IMR-90 (cell line): ENCODE data around the gene PCGF3.

Experiments
- BHLHE40 ChIP-seq: fragments of 150-350 bp; IDR thresholded peaks from 2 replicates; pipeline ENCODE4 v1.6.1; 2016; ENCODE audit warnings: mild to moderate bottlenecking, low read depth, low read length
- CEBPB ChIP-seq: IDR thresholded peaks from 2 replicates; pipeline ENCODE4 v1.6.1; 2012; ENCODE audit warnings: low read depth, low read length, improper control_type of control experiment
- FOS ChIP-seq: fragments of 150-350 bp; IDR thresholded peaks from 2 replicates; pipeline ENCODE4 v1.6.1; 2016; ENCODE audit warnings: low read depth, low read length
- MAFK ChIP-seq: IDR thresholded peaks from 2 replicates; pipeline ENCODE4 v1.6.1; 2012; ENCODE audit warnings: low read depth, low read length, improper control_type of control experiment
- MAZ ChIP-seq: IDR thresholded peaks from 2 replicates; pipeline ENCODE4 v1.6.1; 2012; ENCODE audit warnings: low read depth, mild to moderate bottlenecking, low read length, improper control_type of control experiment, moderate library complexity, borderline replicate concordance
- MXI1 ChIP-seq: IDR thresholded peaks from 2 replicates; pipeline ENCODE4 v1.6.1; 2012; ENCODE audit warnings: low read depth, mild to moderate bottlenecking, low read length, moderate library complexity, borderline replicate concordance
- POLR2A ChIP-seq: IDR thresholded peaks from 2 replicates; pipeline ENCODE4 v1.6.1; 2012; ENCODE audit warnings: mild to moderate bottlenecking, low read depth, low read length
- RAD21 ChIP-seq: IDR thresholded peaks from 2 replicates; pipeline ENCODE4 v1.6.1; 2012; ENCODE audit warnings: low read length, improper control_type of control experiment
- SMC3 ChIP-seq: fragments of 150-350 bp; IDR thresholded peaks from 2 replicates; pipeline ENCODE4 v1.6.1; 2016; ENCODE audit warnings: low read depth, mild to moderate bottlenecking, antibody characterized with exemption, low read length, moderate library complexity
- TF ChIP-seq, protein P1 (sequence below): conservative IDR thresholded peaks from 2 replicates; pipeline ENCODE4 v1.5.1; 2012; ENCODE audit warnings: mild to moderate bottlenecking, low read depth, low read length, improper control_type of control experiment
- TF ChIP-seq, protein P2 (sequence below): fragments of 150-350 bp; IDR thresholded peaks from 2 replicates; pipeline ENCODE4 v1.6.1; 2016; ENCODE audit warnings: low read depth, mild to moderate bottlenecking, low read length, moderate library complexity, borderline replicate concordance
- TF ChIP-seq, protein P3 (sequence below): fragments of 150-350 bp; IDR thresholded peaks from 2 replicates; pipeline ENCODE4 v1.6.1; 2017; ENCODE audit warnings: mild to moderate bottlenecking, antibody characterized with exemption, low read length, low read depth

DNA sequence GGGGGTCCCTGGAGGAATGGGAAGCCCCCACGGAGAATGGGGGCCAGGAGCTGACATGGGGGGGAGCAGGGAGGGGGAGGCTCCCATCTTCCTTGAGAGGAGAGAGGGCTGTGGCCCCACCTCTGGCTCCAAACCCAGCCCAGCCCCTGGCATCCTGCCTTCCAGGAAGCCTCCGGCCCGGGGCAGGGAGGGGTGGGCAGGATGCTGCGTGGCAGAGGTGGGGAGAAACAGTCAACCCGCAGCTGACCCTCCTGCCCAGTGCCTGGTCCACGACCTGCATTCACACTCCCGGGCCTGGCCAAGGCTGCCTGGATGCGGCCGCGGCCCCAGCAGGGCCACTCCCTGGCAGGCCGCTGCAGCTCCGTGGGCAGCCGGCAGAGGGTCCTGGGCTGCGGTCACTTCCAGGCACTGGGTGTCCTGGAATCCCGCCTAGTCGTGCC lies 81.2 kb downstream of the PCGF3 start:
- TF ChIP-seq, protein P1, sequence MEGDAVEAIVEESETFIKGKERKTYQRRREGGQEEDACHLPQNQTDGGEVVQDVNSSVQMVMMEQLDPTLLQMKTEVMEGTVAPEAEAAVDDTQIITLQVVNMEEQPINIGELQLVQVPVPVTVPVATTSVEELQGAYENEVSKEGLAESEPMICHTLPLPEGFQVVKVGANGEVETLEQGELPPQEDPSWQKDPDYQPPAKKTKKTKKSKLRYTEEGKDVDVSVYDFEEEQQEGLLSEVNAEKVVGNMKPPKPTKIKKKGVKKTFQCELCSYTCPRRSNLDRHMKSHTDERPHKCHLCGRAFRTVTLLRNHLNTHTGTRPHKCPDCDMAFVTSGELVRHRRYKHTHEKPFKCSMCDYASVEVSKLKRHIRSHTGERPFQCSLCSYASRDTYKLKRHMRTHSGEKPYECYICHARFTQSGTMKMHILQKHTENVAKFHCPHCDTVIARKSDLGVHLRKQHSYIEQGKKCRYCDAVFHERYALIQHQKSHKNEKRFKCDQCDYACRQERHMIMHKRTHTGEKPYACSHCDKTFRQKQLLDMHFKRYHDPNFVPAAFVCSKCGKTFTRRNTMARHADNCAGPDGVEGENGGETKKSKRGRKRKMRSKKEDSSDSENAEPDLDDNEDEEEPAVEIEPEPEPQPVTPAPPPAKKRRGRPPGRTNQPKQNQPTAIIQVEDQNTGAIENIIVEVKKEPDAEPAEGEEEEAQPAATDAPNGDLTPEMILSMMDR: peak; percentile 17; the same call in 1 of the 2 replicates
- TF ChIP-seq BHLHE40 (no peak), SMC3 (no peak), CEBPB (no peak), FOS (no peak), MAZ (no peak), POLR2A (no peak), RAD21 (no peak), MAFK (no peak), MXI1 (no peak)
- TF ChIP-seq, protein P2, sequence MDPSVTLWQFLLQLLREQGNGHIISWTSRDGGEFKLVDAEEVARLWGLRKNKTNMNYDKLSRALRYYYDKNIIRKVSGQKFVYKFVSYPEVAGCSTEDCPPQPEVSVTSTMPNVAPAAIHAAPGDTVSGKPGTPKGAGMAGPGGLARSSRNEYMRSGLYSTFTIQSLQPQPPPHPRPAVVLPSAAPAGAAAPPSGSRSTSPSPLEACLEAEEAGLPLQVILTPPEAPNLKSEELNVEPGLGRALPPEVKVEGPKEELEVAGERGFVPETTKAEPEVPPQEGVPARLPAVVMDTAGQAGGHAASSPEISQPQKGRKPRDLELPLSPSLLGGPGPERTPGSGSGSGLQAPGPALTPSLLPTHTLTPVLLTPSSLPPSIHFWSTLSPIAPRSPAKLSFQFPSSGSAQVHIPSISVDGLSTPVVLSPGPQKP: no peak
- TF ChIP-seq, protein P3, sequence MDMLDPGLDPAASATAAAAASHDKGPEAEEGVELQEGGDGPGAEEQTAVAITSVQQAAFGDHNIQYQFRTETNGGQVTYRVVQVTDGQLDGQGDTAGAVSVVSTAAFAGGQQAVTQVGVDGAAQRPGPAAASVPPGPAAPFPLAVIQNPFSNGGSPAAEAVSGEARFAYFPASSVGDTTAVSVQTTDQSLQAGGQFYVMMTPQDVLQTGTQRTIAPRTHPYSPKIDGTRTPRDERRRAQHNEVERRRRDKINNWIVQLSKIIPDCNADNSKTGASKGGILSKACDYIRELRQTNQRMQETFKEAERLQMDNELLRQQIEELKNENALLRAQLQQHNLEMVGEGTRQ: no peak
